Stimulated activated CD4-positive, alpha-beta T cell treated with anti-CD3 and anti-CD28 coated beads, Interleukin-1b, Interleukin-23, amount 100 ng/mL, for 4 hours (primary cell): Measurements from ENCODE around the gene LAMB4.

Source experiments
- DNase-seq, 2 donors: peaks; one replicate each; pipeline ENCODE4 v3.0.0-alpha.2; 2020; ENCODE audit warnings: low read depth in 2 of 2

LAMB4 gene

GRCh38 chr7:108015740-108016139 is 114.4 kb downstream of the LAMB4 start:
- no peak for DNase-seq

- DNase-seq = no peak
Measured at GRCh38 chr7:108014747-108015682, 115.1 kb downstream of the LAMB4 start.

GRCh38 chr7:108014215-108014614 is 115.9 kb downstream of the LAMB4 start:
- DNase-seq = no peak

GRCh38 chr7:108012499-108013430 is 117.4 kb downstream of the LAMB4 start:
- DNase-seq = no peak

- DNase-seq = no peak
Measured at GRCh38 chr7:108010377-108010776, 119.8 kb downstream of the LAMB4 start.

GRCh38 chr7:108009873-108010272 is 120.3 kb downstream of the LAMB4 start:
- no peak for DNase-seq

GRCh38 chr7:108008827-108009226 is 121.3 kb downstream of the LAMB4 start:
- no peak for DNase-seq

- no peak for DNase-seq
Measured at GRCh38 chr7:108008240-108008639, 121.9 kb downstream of the LAMB4 start.

- no peak for DNase-seq
Measured at GRCh38 chr7:108007762-108008161, 122.4 kb downstream of the LAMB4 start.

GRCh38 chr7:108007261-108007660 is 122.9 kb downstream of the LAMB4 start:
- DNase-seq = no peak

- no peak for DNase-seq
Measured at GRCh38 chr7:108004220-108005142, 125.7 kb downstream of the LAMB4 start.

GRCh38 chr7:108003599-108003935 is 126.6 kb downstream of the LAMB4 start:
- DNase-seq = no peak

- no peak for DNase-seq
Measured at GRCh38 chr7:108002726-108003598, 127.2 kb downstream of the LAMB4 start, which contains the start of gene LAMB1. TSS of gene LAMB1 (minus strand) at chr7:108003161. CDS start at chr7:108002885, 276 bp downstream.

GRCh38 chr7:108001764-108002725 is 128.1 kb downstream of the LAMB4 start:
- DNase-seq = no peak

GRCh38 chr7:108000875-108001763 is 129.0 kb downstream of the LAMB4 start:
- no peak for DNase-seq

- DNase-seq = no peak
Measured at GRCh38 chr7:107999779-108000560, 130.2 kb downstream of the LAMB4 start.
